ENCODE results near the gene BIVM.

BIVM gene

DNA sequence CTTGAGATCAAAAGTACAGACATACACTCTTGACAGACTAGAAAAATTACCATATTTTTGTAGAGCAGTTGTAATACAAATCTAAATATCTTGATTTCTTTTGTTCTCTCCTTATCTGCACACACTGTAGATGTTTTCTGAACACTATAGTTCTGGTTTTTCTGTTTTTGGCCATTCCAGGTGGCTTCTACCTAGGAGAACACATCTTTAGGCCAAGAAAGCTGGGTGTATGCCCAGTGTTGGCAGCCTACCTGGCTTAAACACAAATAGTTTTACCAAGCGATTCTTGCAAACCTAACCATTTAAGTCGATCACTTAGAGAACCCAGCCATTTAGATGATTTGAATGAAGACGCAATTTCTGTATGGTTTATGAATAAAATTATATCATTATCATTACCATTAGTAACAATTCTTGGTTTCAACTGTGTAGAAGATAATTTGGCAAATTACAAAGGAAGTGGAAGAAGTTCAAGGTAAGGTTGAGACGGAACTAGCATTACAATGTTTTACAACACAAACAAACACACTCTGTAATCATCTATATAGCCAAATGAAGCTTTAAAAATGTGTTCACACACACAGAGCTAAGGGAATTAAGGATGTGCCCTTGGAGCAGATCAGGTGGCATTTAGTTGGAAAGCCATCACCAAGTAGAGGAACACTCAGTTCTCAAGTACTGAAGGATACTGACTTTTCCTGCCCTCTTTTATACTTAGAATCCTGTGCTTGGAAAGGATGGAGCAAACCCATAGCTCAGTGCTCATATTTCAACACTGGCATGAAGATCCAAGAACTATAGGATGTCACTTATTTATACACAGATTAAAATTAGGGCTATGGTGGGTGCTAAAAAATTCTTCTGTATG is 83.1 kb downstream of the BIVM start:
- no peak for DNase-seq
